Measurements from ENCODE around the gene SCAP.
A peak's percentile ranks its signal among the peaks of the same experiment; 100 is the strongest.

SCAP gene

GRCh38 chr3:47394140-47394870 lies 81.4 kb downstream of the SCAP start:
- no peak for DNase-seq (ENCODE audit: low read depth)
- no peak overlapping the region for H3K4me3 ChIP-seq (ENCODE audit: low read depth, low read length)
- TF ChIP-seq, protein P1, sequence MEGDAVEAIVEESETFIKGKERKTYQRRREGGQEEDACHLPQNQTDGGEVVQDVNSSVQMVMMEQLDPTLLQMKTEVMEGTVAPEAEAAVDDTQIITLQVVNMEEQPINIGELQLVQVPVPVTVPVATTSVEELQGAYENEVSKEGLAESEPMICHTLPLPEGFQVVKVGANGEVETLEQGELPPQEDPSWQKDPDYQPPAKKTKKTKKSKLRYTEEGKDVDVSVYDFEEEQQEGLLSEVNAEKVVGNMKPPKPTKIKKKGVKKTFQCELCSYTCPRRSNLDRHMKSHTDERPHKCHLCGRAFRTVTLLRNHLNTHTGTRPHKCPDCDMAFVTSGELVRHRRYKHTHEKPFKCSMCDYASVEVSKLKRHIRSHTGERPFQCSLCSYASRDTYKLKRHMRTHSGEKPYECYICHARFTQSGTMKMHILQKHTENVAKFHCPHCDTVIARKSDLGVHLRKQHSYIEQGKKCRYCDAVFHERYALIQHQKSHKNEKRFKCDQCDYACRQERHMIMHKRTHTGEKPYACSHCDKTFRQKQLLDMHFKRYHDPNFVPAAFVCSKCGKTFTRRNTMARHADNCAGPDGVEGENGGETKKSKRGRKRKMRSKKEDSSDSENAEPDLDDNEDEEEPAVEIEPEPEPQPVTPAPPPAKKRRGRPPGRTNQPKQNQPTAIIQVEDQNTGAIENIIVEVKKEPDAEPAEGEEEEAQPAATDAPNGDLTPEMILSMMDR (IDR thresholded peaks at IDR 0.05; ENCODE audit: low read depth, low read length, missing control alignments): no peak

GRCh38 chr3:47392933-47393332 lies 82.8 kb downstream of the SCAP start:
- DNase-seq (ENCODE audit: low read depth): no peak
- no peak overlapping the region for H3K4me3 ChIP-seq (ENCODE audit: low read depth, low read length)
- TF ChIP-seq, protein P1 (IDR thresholded peaks at IDR 0.05; ENCODE audit: low read depth, low read length, missing control alignments): no peak

DNA sequence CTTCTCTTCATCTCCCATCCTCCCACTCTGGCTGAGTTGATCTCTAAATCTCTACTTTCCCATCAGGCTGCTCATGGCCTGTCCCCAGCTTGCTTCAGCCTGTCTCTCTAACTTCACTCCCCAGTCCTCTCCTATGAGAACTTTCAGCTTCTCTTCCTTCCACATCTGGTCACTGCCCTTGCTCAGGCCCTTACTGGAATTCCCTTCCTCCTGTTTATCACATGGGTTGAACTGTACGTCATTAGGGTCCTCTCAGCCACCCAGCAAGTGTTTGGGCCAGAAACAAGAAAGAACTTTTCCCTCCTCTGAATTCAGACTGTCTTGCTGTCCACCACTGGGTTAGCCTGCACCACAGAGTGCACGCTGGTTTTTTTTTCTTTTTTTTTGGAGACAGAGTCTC lies 89.9 kb downstream of the SCAP start:
- H3K4me3 ChIP-seq (ENCODE audit: low read depth, low read length): no peak overlapping the region
- TF ChIP-seq, protein P1 (IDR thresholded peaks at IDR 0.05; ENCODE audit: low read depth, low read length, missing control alignments): no peak
- no peak for DNase-seq (ENCODE audit: low read depth)

- TF ChIP-seq, protein P1 (IDR thresholded peaks at IDR 0.05; ENCODE audit: low read depth, low read length, missing control alignments): no peak
- no peak for DNase-seq (ENCODE audit: low read depth)
- H3K4me3 ChIP-seq (ENCODE audit: low read depth, low read length): no peak overlapping the region
These were observed 90.7 kb downstream of the SCAP start for GRCh38 chr3:47385007-47385406.

DNA sequence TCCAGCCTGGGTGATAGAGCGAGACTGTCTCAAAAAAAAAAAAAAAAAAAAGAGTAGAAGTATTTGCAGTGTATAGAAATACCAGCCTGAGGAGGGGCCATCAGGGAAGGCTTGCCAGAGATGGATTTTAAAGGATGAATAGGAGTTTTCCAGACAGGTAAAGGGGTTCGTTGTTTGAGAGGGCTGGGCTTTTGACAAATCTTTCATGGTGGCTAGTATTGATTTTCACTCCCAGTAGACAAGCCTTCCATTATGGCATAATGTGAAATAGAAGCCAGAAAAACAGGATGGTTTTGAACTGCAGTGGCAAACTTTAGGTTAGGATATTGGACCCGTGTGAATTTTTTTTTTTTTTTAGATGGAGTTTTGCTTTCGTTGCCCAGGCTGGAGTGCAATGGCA lies 91.3 kb downstream of the SCAP start:
- no peak overlapping the region for H3K4me3 ChIP-seq (ENCODE audit: low read depth, low read length)
- TF ChIP-seq, protein P1 (IDR thresholded peaks at IDR 0.05; ENCODE audit: low read depth, low read length, missing control alignments): no peak
- no peak for DNase-seq (ENCODE audit: low read depth)

DNA sequence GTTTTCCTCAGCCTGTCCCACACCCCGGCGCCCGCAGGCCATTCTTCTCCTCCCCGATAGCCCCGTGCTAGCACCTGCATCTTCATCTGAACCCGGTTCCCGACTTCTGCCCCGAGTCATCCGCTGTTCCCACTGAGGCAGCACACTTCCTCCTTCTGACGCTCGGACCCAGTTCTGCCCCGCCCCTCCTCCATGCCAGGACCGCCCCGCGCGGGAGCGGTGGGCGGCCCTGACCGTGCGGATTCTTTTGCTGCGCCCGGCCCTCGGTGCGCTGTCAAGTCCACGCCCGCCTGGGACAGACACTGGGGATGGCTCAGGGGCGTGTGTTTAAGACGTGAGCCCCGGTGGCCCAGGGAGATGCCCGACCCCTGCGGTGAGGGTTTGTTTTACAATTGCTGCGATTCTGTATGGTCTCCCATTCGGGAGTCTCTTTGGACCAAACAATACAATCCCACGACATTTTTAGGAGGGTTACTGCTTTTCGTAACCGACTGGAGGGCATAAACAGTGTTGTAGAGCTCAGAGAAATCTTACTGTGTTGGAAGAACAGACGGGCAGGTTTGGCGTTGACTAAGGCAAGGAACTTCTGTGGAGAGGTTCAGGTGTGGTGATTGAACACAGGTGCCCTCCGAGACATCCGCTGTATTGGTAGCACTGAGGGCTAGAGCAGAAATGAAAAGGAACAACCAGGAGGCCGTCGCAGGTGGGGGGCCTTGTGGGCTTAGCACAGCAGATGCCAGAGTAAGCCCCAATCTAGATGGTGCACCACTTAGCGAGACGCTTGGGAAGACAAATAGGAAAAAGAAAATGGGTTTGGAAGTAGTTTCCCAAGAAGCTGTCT lies 94.2 kb downstream of the SCAP start:
- TF ChIP-seq, protein P1 (IDR thresholded peaks at IDR 0.05; ENCODE audit: low read depth, low read length, missing control alignments): no peak
- peak; percentile 67 for DNase-seq (ENCODE audit: low read depth)
- peak overlapping the region; percentile 83 for H3K4me3 ChIP-seq (ENCODE audit: low read depth, low read length)
